ENCODE data around the gene NEDD4L.

Gene NEDD4L

DNA sequence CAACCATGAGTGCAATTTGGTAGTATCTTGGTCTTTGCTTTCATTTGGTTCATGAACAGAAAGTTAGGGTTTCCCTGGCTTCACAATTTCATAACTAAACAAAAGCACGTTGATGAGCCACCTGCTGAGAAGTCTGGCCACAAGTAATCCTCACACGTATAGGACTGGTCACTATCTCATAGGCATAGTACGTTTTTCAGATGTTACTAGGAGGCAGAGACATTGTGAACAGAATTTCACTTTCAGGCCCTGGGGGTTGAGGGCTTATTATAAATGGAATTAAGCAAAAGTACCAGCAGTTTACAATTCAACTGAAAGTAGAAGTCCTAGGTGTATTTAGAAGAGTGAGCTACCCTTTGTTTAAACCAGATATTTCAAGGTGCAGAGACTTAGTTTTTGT is 307.8 kb downstream of the NEDD4L start:
- H3K9me3 ChIP-seq: no peaks in the 10 kb centered on the region
- no peaks in the 10 kb centered on the region for H3K27me3 ChIP-seq
- H3K4me3 ChIP-seq (ENCODE audit: low read depth, low read length): no peak overlapping the region
- TF ChIP-seq, protein P1, sequence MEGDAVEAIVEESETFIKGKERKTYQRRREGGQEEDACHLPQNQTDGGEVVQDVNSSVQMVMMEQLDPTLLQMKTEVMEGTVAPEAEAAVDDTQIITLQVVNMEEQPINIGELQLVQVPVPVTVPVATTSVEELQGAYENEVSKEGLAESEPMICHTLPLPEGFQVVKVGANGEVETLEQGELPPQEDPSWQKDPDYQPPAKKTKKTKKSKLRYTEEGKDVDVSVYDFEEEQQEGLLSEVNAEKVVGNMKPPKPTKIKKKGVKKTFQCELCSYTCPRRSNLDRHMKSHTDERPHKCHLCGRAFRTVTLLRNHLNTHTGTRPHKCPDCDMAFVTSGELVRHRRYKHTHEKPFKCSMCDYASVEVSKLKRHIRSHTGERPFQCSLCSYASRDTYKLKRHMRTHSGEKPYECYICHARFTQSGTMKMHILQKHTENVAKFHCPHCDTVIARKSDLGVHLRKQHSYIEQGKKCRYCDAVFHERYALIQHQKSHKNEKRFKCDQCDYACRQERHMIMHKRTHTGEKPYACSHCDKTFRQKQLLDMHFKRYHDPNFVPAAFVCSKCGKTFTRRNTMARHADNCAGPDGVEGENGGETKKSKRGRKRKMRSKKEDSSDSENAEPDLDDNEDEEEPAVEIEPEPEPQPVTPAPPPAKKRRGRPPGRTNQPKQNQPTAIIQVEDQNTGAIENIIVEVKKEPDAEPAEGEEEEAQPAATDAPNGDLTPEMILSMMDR (IDR thresholded peaks at IDR 0.05; ENCODE audit: low read depth, low read length): no peak
- H3K36me3 ChIP-seq: no peaks in the 10 kb centered on the region
- H3K4me1 ChIP-seq: no peaks in the 10 kb centered on the region
- DNase-seq: no peak

DNA sequence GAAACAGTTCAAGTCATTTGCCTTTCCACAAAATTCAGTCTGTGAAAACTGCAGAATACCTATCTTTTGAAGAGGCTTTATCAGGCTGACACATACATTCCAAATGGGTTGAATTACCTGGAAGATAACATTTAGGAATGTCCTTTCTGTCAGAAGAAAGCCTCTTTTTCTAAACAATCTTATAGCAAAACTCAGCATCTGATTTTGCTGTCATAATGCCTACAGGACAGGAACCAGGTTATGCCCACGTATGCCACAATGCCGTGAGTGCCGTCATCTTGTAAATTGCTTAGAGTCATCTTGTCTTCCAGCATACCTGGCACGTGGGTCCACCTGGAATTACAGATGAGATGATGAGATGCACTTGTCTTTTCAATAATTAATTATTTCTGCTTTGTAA is 309.6 kb downstream of the NEDD4L start:
- H3K4me3 ChIP-seq (ENCODE audit: low read depth, low read length): no peak overlapping the region
- no peak for DNase-seq
- no peaks in the 10 kb centered on the region for H3K9me3 ChIP-seq
- H3K4me1 ChIP-seq: no peaks in the 10 kb centered on the region
- H3K27me3 ChIP-seq: no peaks in the 10 kb centered on the region
- no peaks in the 10 kb centered on the region for H3K36me3 ChIP-seq
- TF ChIP-seq, protein P1 (IDR thresholded peaks at IDR 0.05; ENCODE audit: low read depth, low read length): no peak

DNA sequence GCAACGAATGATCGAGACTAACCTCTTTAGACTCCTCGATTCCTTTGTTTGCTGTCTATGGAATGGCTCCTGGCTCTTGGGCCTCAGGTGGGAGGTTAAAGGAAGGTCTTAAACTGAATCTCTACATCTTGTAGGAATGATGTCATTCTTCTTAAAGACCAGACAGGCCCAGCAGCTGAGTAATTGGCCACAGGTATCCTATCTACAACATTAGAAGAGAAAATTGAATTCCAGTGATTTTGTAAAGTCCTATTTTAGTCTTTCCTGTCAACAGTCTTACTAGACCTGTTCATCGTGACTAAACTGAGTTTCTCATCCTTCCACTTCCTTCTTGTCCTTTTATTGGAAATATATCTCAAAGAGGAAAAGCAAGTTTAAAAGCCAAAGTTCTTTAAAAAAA is 310.0 kb downstream of the NEDD4L start:
- DNase-seq: no peak
- no peaks in the 10 kb centered on the region for H3K36me3 ChIP-seq
- H3K4me3 ChIP-seq (ENCODE audit: low read depth, low read length): no peak overlapping the region
- no peaks in the 10 kb centered on the region for H3K9me3 ChIP-seq
- no peaks in the 10 kb centered on the region for H3K4me1 ChIP-seq
- TF ChIP-seq, protein P1 (IDR thresholded peaks at IDR 0.05; ENCODE audit: low read depth, low read length): no peak
- H3K27me3 ChIP-seq: no peaks in the 10 kb centered on the region

DNA sequence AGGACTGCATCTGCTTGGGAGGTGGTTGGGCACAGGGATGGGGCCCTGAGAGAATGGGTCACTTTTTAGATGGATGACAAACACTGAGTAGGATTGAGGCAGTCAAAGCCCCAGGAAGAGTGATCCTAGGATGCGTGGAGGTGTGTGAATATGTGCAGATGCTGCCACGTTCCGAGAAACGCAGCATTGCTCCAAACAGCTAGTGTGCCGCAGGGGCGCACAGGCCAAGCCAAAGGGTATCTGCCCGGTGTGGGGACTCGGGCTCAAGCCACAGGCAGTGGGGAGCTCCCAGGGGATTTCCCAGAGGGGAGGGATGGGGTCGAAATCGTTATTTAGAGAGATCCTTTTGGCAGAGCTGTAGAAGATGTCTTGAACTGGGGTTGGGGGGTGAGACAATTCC is 310.8 kb downstream of the NEDD4L start:
- DNase-seq: no peak
- Histone ChIP-seq H3K4me3 (ENCODE audit: low read depth, low read length) (no peak overlapping the region), H3K27me3 (no peaks in the 10 kb centered on the region), H3K4me1 (no peaks in the 10 kb centered on the region), H3K9me3 (no peaks in the 10 kb centered on the region), H3K36me3 (no peaks in the 10 kb centered on the region)
- TF ChIP-seq, protein P1 (IDR thresholded peaks at IDR 0.05; ENCODE audit: low read depth, low read length): no peak

DNA sequence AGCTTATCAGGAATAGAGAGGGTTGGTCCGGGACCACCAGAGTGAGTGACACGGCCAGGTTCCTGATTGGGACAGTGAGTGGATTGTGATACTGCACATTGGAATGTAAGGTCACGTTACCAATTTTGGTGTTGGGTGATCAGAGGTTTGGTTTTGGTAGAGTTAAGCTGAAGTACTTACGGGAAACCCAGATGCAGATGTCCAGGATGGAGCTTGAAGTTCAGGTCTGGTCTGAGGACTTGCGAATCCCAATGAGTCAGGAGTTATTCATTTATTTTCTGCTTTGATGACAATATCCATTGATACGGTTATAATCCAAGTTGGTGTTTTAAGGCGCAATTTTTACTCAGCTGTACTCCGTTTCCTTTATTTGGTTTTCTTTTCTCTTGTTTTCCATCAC is 311.2 kb downstream of the NEDD4L start:
- Histone ChIP-seq H3K9me3 (no peaks in the 10 kb centered on the region), H3K4me1 (no peaks in the 10 kb centered on the region), H3K4me3 (ENCODE audit: low read depth, low read length) (no peak overlapping the region), H3K36me3 (no peaks in the 10 kb centered on the region), H3K27me3 (no peaks in the 10 kb centered on the region)
- TF ChIP-seq, protein P1 (IDR thresholded peaks at IDR 0.05; ENCODE audit: low read depth, low read length): no peak
- no peak for DNase-seq

DNA sequence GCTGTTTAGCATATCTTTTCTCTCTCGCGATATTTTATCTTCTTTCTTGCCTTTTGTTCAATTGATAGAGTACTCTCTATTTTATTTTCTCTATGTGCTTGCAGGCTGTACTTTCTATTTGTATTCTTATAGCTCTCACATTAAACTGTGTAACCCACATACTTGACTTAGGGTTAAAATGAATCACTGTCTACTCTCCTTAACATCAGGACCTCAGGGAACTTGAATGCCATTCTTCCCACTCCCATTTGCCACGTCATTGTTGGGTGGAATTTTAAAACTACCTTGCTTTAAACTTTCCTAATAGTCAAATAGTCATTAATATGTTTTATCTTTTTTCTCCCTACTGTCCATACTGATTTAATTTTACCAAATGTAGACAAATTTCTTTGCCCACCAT is 315.2 kb downstream of the NEDD4L start:
- Histone ChIP-seq H3K4me1 (no peaks in the 10 kb centered on the region), H3K36me3 (no peaks in the 10 kb centered on the region), H3K4me3 (ENCODE audit: low read depth, low read length) (no peak overlapping the region), H3K9me3 (no peaks in the 10 kb centered on the region), H3K27me3 (no peaks in the 10 kb centered on the region)
- no peak for DNase-seq
- TF ChIP-seq, protein P1 (IDR thresholded peaks at IDR 0.05; ENCODE audit: low read depth, low read length): no peak
